ENCODE results near the gene CHFR. TPM values are rescaled to one million over a fixed set of nuclear protein-coding genes. Genes with fewer than 3 reads are reported as not detected.
A peak's percentile ranks its signal among the peaks of the same experiment; 100 is the strongest.

The CHFR gene
- total and polyA plus RNA-seq, 9 of the 15 experiments (the other 6 are each of a cell fraction or from before 2014, with no cell fraction given) = 0.61 to 33.9 (median 19.3) TPM

GRCh38 chr12:132828706-132829534 lies 58.5 kb downstream of the CHFR start, which contains the start of gene GOLGA3 (continued):
- TF ChIP-seq SOX6 (IDR thresholded peaks at IDR 0.05) (peak; percentile 63; the same call in 1 of the 2 replicates), MLX (CRISPR knock-in tag; conservative IDR thresholded peaks at IDR 0.05) (no peak), TBL1XR1 (IDR thresholded peaks at IDR 0.05; ENCODE audit: low read length in 2 of 2) (peak in 1 of 2 experiments; percentile 68; a peak in 1 of 4 replicates), MYC (IDR thresholded peaks at IDR 0.05; ENCODE audit: low read depth, low read length) (peak; percentile 76), MYC (CRISPR knock-in tag; IDR thresholded peaks at IDR 0.05; ENCODE audit: borderline replicate concordance, low read depth) (peak; percentile 86; the same call in 1 of the 2 replicates), OTX1 (CRISPR knock-in tag; IDR thresholded peaks at IDR 0.05) (peak; percentile 63; the same call in 1 of the 2 replicates), CCNT2 (IDR thresholded peaks at IDR 0.05; ENCODE audit: borderline replicate concordance, extremely low read depth, insufficient read length, low read depth, low read length) (peak; percentile 47), ZBTB26 (CRISPR knock-in tag; IDR thresholded peaks at IDR 0.05) (peak; percentile 65), ZSCAN29 (IDR thresholded peaks at IDR 0.05) (no peak), TAL1 (IDR thresholded peaks at IDR 0.05) (no peak; the same call in 1 of the 2 replicates), SNIP1 (IDR thresholded peaks at IDR 0.05; ENCODE audit: low read depth) (peak; percentile 74; the same call in 1 of the 2 replicates), E2F1 (CRISPR knock-in tag; IDR thresholded peaks at IDR 0.05) (peak; percentile 68; the same call in 1 of the 2 replicates), RREB1 (CRISPR knock-in tag; IDR thresholded peaks at IDR 0.05) (no peak; the same call in 1 of the 2 replicates), TOE1 (IDR thresholded peaks at IDR 0.05; ENCODE audit: borderline replicate concordance) (peak; percentile 95), TOE1 (CRISPR knock-in tag; IDR thresholded peaks at IDR 0.05; ENCODE audit: borderline replicate concordance, low read depth) (no peak), GABPA (tag; conservative IDR thresholded peaks at IDR 0.05; ENCODE audit: low read depth) (peak; percentile 99), CBX2 (IDR thresholded peaks at IDR 0.05; ENCODE audit: insufficient read depth, low read length, poor library complexity, severe bottlenecking) (no peak), ZNF668 (CRISPR knock-in tag; IDR thresholded peaks at IDR 0.05) (no peak)

All from K562 (cell line).